Prostate gland (tissue), 2 donors: Measurements from ENCODE around the gene EML4.

Source experiments
- POLR2A ChIP-seq: fragments of 450-650 bp; IDR thresholded peaks from one replicate; pipeline ENCODE4 v1.6.1; 2016; ENCODE audit warnings: antibody characterized with exemption, mild to moderate bottlenecking
- POLR2AphosphoS5 ChIP-seq: sonication (generic); formaldehyde crosslinking; IDR thresholded peaks from one replicate; pipeline ENCODE4 v1.6.1; 2017; ENCODE audit warnings: antibody characterized with exemption
- TF ChIP-seq, protein P1 (sequence below), 4 experiments: fragments of 200-600 bp in 2 of 4; fragments of 450-650 bp in 2 of 4; sonication (generic) in 2 of 4; IDR thresholded peaks; 1 replicate in 3 of 4; 2 replicates in 1 of 4; pipeline ENCODE4 v1.5.1; 2016 to 2019; ENCODE audit warnings: antibody characterized with exemption in 4 of 4, mild to moderate bottlenecking in 2 of 4, moderate library complexity in 2 of 4

DNA sequence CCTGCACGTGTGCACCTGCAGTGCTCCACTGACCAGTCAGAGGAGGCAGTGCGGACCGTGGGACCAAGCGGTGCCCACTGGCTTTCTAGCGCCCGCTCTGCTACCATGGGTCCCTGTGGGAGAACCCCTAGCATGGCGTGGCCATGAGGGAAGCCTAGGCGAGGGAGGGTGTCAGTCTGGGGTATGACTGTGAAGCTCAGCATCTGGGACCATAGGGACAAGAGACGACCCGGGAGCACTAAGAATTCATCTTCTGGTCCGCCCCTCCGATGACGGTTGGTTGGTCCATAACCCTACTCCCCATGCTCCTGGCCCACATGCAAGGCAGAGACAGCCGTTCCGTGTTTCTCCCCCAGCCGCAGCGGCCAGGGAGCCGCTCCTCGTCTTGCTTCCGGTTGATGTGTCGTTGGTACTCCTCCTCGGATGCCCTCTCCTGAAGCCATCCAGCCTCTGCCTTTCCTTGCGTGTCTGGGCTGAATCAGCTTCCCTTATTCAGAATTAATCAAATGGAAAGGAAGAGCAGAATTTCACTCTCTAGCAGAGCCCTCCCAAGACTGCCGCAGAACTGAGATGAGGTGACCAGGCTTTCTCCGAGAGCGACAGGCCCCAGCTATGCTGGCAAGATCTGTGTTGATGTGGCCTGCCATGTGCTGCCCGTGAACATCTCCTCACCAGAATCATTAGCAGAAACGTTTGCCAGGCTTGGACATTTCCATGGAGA, 168.9 kb downstream of the EML4 start:
- TF ChIP-seq POLR2A (no peak), POLR2AphosphoS5 (no peak)
- TF ChIP-seq, protein P1, sequence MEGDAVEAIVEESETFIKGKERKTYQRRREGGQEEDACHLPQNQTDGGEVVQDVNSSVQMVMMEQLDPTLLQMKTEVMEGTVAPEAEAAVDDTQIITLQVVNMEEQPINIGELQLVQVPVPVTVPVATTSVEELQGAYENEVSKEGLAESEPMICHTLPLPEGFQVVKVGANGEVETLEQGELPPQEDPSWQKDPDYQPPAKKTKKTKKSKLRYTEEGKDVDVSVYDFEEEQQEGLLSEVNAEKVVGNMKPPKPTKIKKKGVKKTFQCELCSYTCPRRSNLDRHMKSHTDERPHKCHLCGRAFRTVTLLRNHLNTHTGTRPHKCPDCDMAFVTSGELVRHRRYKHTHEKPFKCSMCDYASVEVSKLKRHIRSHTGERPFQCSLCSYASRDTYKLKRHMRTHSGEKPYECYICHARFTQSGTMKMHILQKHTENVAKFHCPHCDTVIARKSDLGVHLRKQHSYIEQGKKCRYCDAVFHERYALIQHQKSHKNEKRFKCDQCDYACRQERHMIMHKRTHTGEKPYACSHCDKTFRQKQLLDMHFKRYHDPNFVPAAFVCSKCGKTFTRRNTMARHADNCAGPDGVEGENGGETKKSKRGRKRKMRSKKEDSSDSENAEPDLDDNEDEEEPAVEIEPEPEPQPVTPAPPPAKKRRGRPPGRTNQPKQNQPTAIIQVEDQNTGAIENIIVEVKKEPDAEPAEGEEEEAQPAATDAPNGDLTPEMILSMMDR (IDR thresholded peaks at IDR 0.05) = no peak
